Fibroblast of villous mesenchyme (primary cell): ENCODE data around the gene CCAR1. TPM values are rescaled to one million over a fixed set of nuclear protein-coding genes. Genes with fewer than 3 reads are reported as not detected.

ENCODE experiments used
- DNase-seq: peaks from one replicate; pipeline ENCODE4 v3.0.0-alpha.2; 2010; ENCODE audit warnings: low read depth
- H3K4me3 ChIP-seq: 2 replicates; pipeline ENCODE4 v1.5.1; 2011; ENCODE audit warnings: low read depth, mild to moderate bottlenecking, low read length
- CTCF ChIP-seq: IDR thresholded peaks from 2 replicates; pipeline ENCODE4 v1.5.1; 2012; ENCODE audit warnings: low read depth, mild to moderate bottlenecking, low read length; ENCODE audit not compliant: insufficient read depth
- total RNA-seq: library from RNA; depleted of rRNA; stranded (reverse); fragments of >200 nt; gene quantifications from 2 replicates; pipeline ENCODE4 v1.2.3, GENCODE V29; 2012

Gene CCAR1
- total RNA-seq, 1 donor: 47.1 TPM

GRCh38 chr10:68781613-68782574, 60.9 kb downstream of the CCAR1 start:
- DNase-seq: no peak
- no peak overlapping the region for H3K4me3 ChIP-seq
- TF ChIP-seq CTCF: no peak

GRCh38 chr10:68784476-68784875, 63.4 kb downstream of the CCAR1 start:
- H3K4me3 ChIP-seq: no peak overlapping the region
- TF ChIP-seq CTCF: no peak
- no peak for DNase-seq

GRCh38 chr10:68787813-68788212, 66.8 kb downstream of the CCAR1 start:
- no peak overlapping the region for H3K4me3 ChIP-seq
- no peak for TF ChIP-seq CTCF
- DNase-seq: no peak

- no peak overlapping the region for H3K4me3 ChIP-seq
- TF ChIP-seq CTCF: no peak
- no peak for DNase-seq
Observed at GRCh38 chr10:68790476-68790875, 69.4 kb downstream of the CCAR1 start.

GRCh38 chr10:68792115-68792514, 71.1 kb downstream of the CCAR1 start:
- no peak overlapping the region for H3K4me3 ChIP-seq
- peak; percentile 23 for DNase-seq

GRCh38 chr10:68795886-68796532, 75.0 kb downstream of the CCAR1 start:
- no peak for DNase-seq
- no peak for TF ChIP-seq CTCF
- no peak overlapping the region for H3K4me3 ChIP-seq

More at GRCh38 chr10:68792115-68792514, 71.1 kb downstream of the CCAR1 start:
- peak; percentile 16 for TF ChIP-seq CTCF
